ENCODE results near the gene RXRG.

DNA sequence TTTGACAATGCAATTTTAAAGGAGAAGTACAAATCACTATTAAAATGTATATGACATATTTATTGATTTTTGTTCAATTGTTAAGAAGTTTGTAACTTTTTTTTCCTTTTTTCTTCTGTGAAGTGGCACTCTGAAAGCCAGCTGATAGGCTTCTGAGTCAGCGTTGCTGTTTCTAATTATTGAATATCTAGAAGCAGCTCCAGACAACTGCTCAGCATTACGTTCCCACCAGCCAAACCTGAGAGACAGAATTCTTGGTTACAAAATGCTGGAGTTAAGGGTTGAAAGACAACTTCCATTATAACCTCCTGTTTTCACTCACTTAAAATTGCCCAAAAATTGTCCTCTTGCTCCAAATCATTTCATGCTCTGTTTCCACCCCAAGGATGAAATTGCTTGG is 57.0 kb downstream of the RXRG start:
- TF ChIP-seq, protein P1, sequence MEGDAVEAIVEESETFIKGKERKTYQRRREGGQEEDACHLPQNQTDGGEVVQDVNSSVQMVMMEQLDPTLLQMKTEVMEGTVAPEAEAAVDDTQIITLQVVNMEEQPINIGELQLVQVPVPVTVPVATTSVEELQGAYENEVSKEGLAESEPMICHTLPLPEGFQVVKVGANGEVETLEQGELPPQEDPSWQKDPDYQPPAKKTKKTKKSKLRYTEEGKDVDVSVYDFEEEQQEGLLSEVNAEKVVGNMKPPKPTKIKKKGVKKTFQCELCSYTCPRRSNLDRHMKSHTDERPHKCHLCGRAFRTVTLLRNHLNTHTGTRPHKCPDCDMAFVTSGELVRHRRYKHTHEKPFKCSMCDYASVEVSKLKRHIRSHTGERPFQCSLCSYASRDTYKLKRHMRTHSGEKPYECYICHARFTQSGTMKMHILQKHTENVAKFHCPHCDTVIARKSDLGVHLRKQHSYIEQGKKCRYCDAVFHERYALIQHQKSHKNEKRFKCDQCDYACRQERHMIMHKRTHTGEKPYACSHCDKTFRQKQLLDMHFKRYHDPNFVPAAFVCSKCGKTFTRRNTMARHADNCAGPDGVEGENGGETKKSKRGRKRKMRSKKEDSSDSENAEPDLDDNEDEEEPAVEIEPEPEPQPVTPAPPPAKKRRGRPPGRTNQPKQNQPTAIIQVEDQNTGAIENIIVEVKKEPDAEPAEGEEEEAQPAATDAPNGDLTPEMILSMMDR (IDR thresholded peaks at IDR 0.05; ENCODE audit: low read depth, low read length) = no peak
- no peak for TF ChIP-seq EZH2phosphoT487 (IDR thresholded peaks at IDR 0.05; ENCODE audit: low read depth)
